CD4-positive, alpha-beta T cell (primary cell): ENCODE results near the gene CHST15. TPM values are rescaled to one million over a fixed set of nuclear protein-coding genes. Genes with fewer than 3 reads are reported as not detected.
"Not testable (repeated sequence)": the region's sequence is repeated elsewhere in the genome, so short reads cannot be mapped to it uniquely, and the experiment has no call there.

ENCODE experiments used
- ATAC-seq: fragments of 200-7000 bp; cut with Tn5 transposase; one replicate; pipeline ENCODE4 v1.10.0; 2022; ENCODE audit warnings: mild to moderate bottlenecking; ENCODE audit not compliant: poor library complexity
- CTCF ChIA-PET: fragments of 350-600 bp; sonication (Branson Sonifier 250); formaldehyde crosslinking; loops from one replicate; lab custom pipeline; 2021; ENCODE audit warnings: antibody characterized with exemption, inconsistent platforms; lab: Charles Lee
- POLR2A ChIA-PET: fragments of 350-600 bp; sonication (Branson Sonifier 250); formaldehyde crosslinking; loops from one replicate; lab custom pipeline; 2021; ENCODE audit warnings: antibody characterized with exemption, inconsistent platforms; lab: Charles Lee
- DNase-seq, 14 experiments: peaks; one replicate each; pipeline ENCODE4 v3.0.0-alpha.2; 2013 to 2020; ENCODE audit warnings: mixed read lengths in 2 of 14
- H3K27ac ChIP-seq, 2 donors: one replicate each; pipeline versions ENCODE4 v1.5.1 to v1.7.0; 2013; ENCODE audit warnings: low read length in 2 of 2, low read depth in 1 of 2, mild to moderate bottlenecking in 1 of 2
- H3K27me3 ChIP-seq, 2 experiments: 1 replicate in 1 of 2; 2 replicates in 1 of 2; pipeline versions ENCODE4 v1.6.1 to v1.7.0; 2013; ENCODE audit warnings: low read length in 2 of 2, control low read depth in 1 of 2, mild to moderate bottlenecking in 1 of 2, moderate library complexity in 1 of 2; ENCODE audit not compliant: insufficient read depth in 2 of 2, control insufficient read depth in 1 of 2
- H3K36me3 ChIP-seq: one replicate; pipeline ENCODE4 v1.6.1; 2013; ENCODE audit warnings: low read length, control low read depth; ENCODE audit not compliant: insufficient read depth
- H3K4me1 ChIP-seq: one replicate; pipeline ENCODE4 v1.6.1; 2013; ENCODE audit warnings: low read length, control low read depth; ENCODE audit not compliant: insufficient read depth
- H3K4me3 ChIP-seq: one replicate; pipeline ENCODE4 v1.5.1; 2013; ENCODE audit warnings: mild to moderate bottlenecking, low read length, moderate library complexity
- H3K9me3 ChIP-seq, 2 experiments: 1 replicate in 1 of 2; 2 replicates in 1 of 2; pipeline versions ENCODE4 v1.6.1 to v1.7.0; 2013; ENCODE audit warnings: low read length in 2 of 2, mild to moderate bottlenecking in 2 of 2, control low read depth in 1 of 2, moderate library complexity in 1 of 2; ENCODE audit not compliant: control insufficient read depth in 1 of 2, insufficient read depth in 1 of 2
- H3K27ac Mint-ChIP-seq: one replicate; pipeline ENCODE4 v1.8.0; 2020; ENCODE audit warnings: mixed read lengths
- H3K27me3 Mint-ChIP-seq: one replicate; pipeline ENCODE4 v1.8.0; 2021; ENCODE audit warnings: mixed read lengths
- H3K36me3 Mint-ChIP-seq: one replicate; pipeline ENCODE4 v1.8.0; 2021; ENCODE audit warnings: low read depth, mixed read lengths
- H3K4me1 Mint-ChIP-seq: one replicate; pipeline ENCODE4 v1.8.0; 2021; ENCODE audit warnings: low read depth, mixed read lengths
- H3K4me3 Mint-ChIP-seq: one replicate; pipeline ENCODE4 v1.8.0; 2020; ENCODE audit warnings: mild to moderate bottlenecking, mixed read lengths
- H3K9me3 Mint-ChIP-seq: one replicate; pipeline ENCODE4 v1.8.0; 2020; ENCODE audit warnings: mixed read lengths
- CTCF ChIP-seq: fragments of 200-600 bp; IDR thresholded peaks from one replicate; pipeline ENCODE4 v1.8.0; 2022; ENCODE audit warnings: antibody characterized with exemption, mild to moderate bottlenecking
- intact Hi-C, 2 experiments: fragments of 100-400 bp; cut with DNase I in 1 of 2; cut with micrococcal nuclease in 1 of 2; formaldehyde crosslinking; loops; one replicate each; pipeline versions ENCODE4 v1.15.1 to v1.9.0; 2023 to 2025; cut with DNase I, micrococcal nuclease
- total RNA-seq, 174 experiments: library from RNA in 2 of 174; stranded (reverse) in 2 of 174; gene quantifications; one replicate each; pipeline ENCODE4 v1.2.3 and lab custom pipeline; 2021 to 2026

The CHST15 gene
- total RNA-seq, 2 experiments from 2014 or later, result 0.42 to 0.52 TPM

- Mint-ChIP-seq H3K4me3 (no peak overlapping the region), H3K27ac (no peak overlapping the region), H3K27me3 (peaks cover 46% of the 10 kb centered on the region), H3K9me3 (no peaks in the 10 kb centered on the region), H3K4me1 (peaks cover 5% of the 10 kb centered on the region), H3K36me3 (no peaks in the 10 kb centered on the region)
- POLR2A ChIA-PET, result no interaction called here
- Histone ChIP-seq H3K4me1 (peaks cover 5% of the 10 kb centered on the region), H3K27ac (no peak overlapping the region), H3K9me3 (peaks cover 0 to 6% of the 10 kb centered on the region in 2 experiments), H3K27me3 (peaks cover 23 to 30% of the 10 kb centered on the region in 2 experiments), H3K4me3 (no peak overlapping the region), H3K36me3 (no peaks in the 10 kb centered on the region)
- ATAC-seq (no peak), DNase-seq (no peak)
- no peak for TF ChIP-seq CTCF
- CTCF ChIA-PET, result no interaction called here
- intact Hi-C loops, result no loop called here
Measured at GRCh38 chr10:124095096-124095495, 1.7 kb upstream of the CHST15 start.

GRCh38 chr10:124094419-124094785 lies 1.0 kb upstream of the CHST15 start:
- H3K27me3 Mint-ChIP-seq, result peaks cover 53% of the 10 kb centered on the region
- H3K27ac Mint-ChIP-seq, result no peak overlapping the region
- peaks cover 23 to 35% of the 10 kb centered on the region in 2 experiments for H3K27me3 ChIP-seq
- CTCF ChIA-PET, result no interaction called here
- no peaks in the 10 kb centered on the region for H3K36me3 Mint-ChIP-seq
- ATAC-seq (no peak), DNase-seq (no peak)
- intact Hi-C loops, result no loop called here
- H3K9me3 ChIP-seq, result peaks cover 0 to 6% of the 10 kb centered on the region in 2 experiments
- H3K4me3 ChIP-seq, result no peak overlapping the region
- POLR2A ChIA-PET, result no interaction called here
- H3K36me3 ChIP-seq, result no peaks in the 10 kb centered on the region
- peaks cover 5% of the 10 kb centered on the region for H3K4me1 ChIP-seq
- no peak overlapping the region for H3K27ac ChIP-seq
- H3K9me3 Mint-ChIP-seq, result no peaks in the 10 kb centered on the region
- TF ChIP-seq CTCF, result no peak
- peaks cover 5% of the 10 kb centered on the region for H3K4me1 Mint-ChIP-seq
- H3K4me3 Mint-ChIP-seq, result no peak overlapping the region

GRCh38 chr10:124093774-124094418 lies 498 bp upstream of the CHST15 start:
- POLR2A ChIA-PET, ATAC-seq, H3K4me1 ChIP-seq, H3K9me3 Mint-ChIP-seq, intact Hi-C loops, H3K27ac ChIP-seq, H3K9me3 ChIP-seq, H3K4me3 Mint-ChIP-seq, H3K27ac Mint-ChIP-seq, H3K4me1 Mint-ChIP-seq, H3K36me3 ChIP-seq, CTCF ChIA-PET, H3K36me3 Mint-ChIP-seq: not testable (repeated sequence)
- H3K27me3 ChIP-seq, result peaks cover 23 to 35% of the 10 kb centered on the region in 2 experiments
- peak overlapping the region; percentile 50 for H3K4me3 ChIP-seq
- H3K27me3 Mint-ChIP-seq, result peaks cover 58% of the 10 kb centered on the region
- peak in 2 of 14 experiments; percentile 18 to 21 for DNase-seq
